SK-N-DZ (cell line): Measurements from ENCODE around the gene FBXO4.
"Not testable (repeated sequence)": the region's sequence is repeated elsewhere in the genome, so short reads cannot be mapped to it uniquely, and the experiment has no call there.

Source experiments
- DNase-seq: peaks from one replicate; pipeline ENCODE4 v3.0.0-alpha.2; 2015; ENCODE audit warnings: low spot score
- small RNA-seq, 2 experiments: library from RNA; depleted of rRNA; stranded (forward); fragments of <200 nt; gene quantifications; one replicate each; pipeline ENCODE3, GENCODE V24; 2014

FBXO4 gene

DNA sequence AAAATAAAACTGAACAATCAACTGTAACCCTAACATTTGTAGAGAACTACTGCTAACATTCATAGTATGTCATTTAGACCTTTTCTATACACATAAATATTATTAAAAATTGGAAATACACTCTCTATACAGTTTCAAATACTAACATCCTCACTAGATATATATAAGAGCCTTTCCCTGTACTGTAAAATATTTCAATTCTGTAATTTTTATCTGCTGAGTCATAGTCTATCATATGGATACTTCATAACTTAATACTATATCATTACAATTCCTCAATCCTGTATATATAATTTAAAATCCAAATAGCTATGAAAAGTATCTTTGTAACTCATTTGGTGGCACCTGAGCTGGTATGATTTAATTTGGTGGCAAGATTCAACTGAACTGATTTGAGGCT, 55.8 kb downstream of the FBXO4 start:
- DNase-seq: no peak

DNA sequence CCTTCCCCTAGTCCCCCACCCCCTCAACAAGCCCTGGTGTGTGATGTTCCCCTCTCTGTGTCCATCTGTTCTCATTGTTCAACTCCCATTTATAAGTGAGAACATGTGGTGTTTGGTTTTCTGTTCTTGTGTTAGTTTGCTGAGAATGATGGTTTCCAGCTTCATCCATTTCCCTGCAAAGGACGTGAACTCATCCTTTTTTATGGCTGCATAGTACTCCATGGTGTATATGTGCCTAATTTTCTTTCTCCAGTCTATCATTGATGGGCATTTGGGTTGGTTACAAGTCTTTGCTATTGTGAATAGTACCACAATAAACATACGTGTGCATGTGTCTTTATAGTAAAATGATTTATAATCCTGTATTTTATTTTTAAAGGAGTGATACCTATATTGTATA, 57.8 kb downstream of the FBXO4 start:
- DNase-seq: not testable (repeated sequence)

DNA sequence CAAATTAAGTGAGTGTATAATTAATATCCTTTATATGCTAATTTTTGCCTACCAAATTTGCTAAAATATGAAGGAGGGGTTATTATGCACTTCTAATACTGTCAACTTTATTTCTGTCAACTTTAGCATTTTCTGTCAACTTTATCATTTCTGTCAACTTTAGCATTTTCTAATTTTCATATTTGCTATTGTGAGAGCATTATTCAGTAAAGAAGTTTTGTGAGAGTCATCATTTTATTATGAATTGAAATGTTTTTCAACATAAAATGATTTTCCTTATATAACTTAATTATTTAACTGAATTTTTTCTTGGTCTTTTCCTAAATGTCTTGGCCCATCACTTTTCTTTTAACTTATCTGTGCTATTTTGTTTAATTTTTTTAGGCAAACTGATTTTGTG, 58.2 kb downstream of the FBXO4 start:
- DNase-seq: no peak

DNA sequence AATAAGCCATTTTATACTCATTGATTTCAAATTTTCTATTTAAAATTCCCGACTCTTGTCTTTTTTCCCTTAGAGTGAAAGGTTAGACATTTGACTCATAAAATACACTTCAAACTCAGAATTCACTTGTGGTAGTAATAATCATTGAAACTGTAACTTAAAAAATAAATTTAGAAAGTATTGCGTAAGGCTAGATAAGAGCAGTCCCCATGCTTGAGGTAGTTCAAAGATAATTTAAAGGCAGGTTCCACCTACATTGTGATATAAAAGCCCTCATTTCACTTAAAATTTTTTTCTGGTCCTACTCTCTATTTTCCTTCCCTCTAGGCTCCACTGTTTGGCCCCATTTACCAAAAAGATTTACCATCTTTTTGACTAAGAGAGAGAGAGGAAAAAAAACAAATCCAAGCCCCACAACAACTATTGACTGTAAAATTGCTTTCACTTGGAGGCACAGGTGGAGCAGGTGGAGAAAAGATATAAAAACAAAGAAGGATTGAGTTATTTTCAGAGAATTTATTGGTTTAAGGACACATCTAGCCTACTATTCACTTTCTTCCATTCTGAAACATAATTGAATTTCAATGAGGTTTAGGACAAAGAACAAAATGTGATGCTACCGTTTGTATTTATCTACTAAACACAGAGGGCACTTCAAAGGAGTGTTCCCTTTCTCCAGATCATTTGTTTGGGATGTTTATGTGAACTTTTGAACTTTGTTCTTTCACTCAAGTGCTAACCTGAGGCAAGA, 61.0 kb downstream of the FBXO4 start:
- DNase-seq: no peak

Small RNA genes within 50 kb of the gene (small RNA-seq; reads per million reads assigned to genes)
- 0 reads per million in 2 experiments for gene RF00019
